ENCODE data around the gene PID1.
"Not testable (repeated sequence)": the region's sequence is repeated elsewhere in the genome, so short reads cannot be mapped to it uniquely, and the experiment has no call there.

The PID1 gene

DNA sequence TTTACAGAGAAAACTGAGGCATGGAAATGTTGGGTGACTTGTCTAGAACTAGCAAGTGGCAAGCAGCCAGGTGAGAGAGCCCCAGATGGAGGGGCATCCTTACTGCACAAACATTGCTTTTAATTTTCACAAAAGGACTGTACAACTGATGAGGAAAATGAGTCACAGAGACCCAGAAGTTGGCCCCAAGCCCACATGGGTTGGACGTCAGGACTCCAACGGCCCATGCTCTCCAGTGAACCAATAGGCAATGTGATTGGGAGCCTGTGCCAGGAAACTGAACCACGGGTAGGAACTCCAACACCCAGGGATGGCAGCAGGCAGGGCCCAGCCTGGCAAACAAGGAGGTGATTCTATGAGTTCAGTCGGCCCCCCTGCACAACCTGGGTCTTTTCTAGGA lies 50.8 kb downstream of the PID1 start:
- no peak for DNase-seq (ENCODE audit: extremely low read depth in 1 of 2, low read depth in 1 of 2)

DNA sequence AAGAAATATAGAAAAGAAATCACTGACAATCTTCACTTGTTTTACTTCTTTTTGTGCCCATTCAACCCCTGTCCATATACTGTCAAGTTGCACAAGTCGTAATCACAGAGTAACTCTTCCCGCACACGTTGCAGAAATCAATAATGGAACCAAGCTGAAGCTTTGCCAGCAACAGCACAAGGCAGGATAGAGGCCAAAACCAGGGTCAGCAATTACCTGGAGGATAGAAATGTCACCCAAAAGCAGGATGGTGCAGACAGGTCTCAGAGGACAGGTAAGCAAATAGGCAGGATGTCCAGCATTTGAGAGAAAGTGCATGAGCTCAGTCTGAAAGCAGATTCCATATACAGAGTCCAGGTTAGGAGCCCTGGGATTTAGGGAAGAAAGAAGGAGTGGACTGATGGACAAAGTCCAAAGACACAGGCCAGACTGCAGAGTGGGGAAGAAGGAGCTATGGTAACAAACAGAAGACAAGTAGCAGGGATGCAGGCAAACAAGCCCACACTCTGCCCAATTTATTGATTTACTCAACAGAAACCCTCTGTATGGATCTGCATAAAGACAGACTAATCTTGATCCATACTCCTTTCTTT lies 52.7 kb downstream of the PID1 start:
- no peak for DNase-seq (ENCODE audit: extremely low read depth in 1 of 2, low read depth in 1 of 2)

DNA sequence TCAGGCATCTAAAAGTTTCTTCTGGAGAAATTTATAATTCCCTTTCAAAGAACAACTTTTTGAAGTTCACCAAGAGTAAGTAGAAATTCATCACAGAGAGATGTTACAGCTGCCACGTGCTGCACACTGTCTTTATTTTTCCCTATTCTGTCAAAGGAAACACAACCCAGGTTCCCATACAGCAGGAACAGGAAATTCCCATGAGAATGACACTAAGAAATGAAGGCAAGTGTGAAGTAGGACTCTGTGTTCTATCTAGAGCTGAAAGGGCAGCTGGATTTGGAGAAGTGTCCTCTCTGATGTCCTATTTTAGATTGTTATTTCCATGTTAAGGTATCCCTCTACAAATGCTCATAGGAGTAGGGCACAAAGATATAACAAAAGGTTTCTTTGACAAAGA lies 58.8 kb downstream of the PID1 start:
- no peak for DNase-seq (ENCODE audit: extremely low read depth in 1 of 2, low read depth in 1 of 2)

DNA sequence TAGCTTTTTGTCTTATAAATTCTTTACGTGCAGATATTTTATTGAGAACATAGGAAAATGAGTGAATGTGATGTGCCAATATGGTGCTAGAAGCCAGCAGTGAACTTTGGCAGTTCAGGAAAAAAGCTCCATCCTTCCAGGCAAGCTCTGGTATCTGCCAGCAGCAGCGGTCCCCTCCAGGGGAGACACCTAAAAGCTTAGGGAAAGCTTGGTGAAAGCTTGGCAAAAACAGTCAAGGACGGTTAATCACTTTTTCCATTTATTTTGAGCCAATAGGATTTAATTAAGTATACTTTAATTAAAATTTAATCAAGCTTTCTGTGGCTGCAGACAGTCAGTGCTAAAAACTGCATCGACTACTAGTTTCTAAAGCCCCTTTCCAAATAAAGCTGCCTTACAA lies 60.4 kb downstream of the PID1 start:
- no peak for DNase-seq (ENCODE audit: extremely low read depth in 1 of 2, low read depth in 1 of 2)

DNA sequence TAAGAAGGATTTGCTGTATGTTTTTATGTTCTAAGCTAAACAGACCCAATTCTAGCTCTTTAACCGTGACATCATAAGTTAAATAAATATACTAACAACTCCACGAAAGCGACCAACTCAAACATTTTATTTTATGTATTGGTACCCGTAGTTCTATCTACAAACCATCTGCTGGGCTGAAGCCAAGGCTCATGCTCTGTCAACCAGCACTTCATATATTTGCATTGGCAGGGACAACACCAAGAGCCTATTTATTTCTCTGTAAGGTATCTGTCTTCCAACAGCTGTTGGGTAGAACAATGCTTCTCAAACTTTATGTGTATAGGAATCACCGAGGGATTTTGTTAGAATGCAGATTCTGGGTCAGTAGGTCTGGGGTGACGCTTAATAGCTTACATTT lies 64.5 kb downstream of the PID1 start:
- no peak for DNase-seq (ENCODE audit: extremely low read depth in 1 of 2, low read depth in 1 of 2)

DNA sequence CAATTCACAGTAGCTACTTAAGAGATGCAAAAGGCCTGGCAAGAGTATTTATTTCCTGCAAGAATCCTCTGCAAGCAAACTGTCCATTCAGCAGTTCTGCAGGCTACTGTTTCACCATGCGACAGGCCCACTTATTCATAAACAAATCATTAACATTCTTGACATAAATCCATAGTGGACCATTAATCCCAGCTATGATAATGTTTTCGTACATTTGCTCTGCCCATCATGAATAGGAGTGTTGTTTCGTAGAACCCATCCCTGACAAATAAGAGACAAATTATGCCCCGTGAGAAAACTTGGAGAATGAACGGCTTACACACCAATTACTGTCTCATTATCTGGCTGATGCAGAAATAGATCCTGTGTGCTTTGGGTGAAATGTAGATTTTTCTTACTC lies 65.4 kb downstream of the PID1 start:
- no peak for DNase-seq (ENCODE audit: extremely low read depth in 1 of 2, low read depth in 1 of 2)

DNA sequence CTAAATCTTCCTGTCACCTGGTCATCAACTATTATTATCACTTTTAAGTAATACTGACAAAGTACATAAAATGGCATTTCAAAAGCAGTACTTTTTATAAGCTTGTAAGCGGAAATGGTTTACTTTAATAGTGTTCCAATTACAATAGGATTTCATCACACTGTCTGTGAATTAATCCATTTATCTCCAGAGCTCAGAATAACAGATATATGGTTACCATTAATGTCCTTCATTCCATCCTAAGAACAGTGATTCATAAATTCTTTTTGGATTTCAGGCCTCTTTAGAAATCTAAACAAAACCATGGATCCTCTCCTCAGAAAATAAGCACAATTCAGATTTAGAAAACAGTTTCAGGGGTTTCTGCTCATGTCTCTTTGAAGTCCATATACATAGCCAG lies 68.4 kb downstream of the PID1 start:
- no peak for DNase-seq (ENCODE audit: extremely low read depth in 1 of 2, low read depth in 1 of 2)

DNA sequence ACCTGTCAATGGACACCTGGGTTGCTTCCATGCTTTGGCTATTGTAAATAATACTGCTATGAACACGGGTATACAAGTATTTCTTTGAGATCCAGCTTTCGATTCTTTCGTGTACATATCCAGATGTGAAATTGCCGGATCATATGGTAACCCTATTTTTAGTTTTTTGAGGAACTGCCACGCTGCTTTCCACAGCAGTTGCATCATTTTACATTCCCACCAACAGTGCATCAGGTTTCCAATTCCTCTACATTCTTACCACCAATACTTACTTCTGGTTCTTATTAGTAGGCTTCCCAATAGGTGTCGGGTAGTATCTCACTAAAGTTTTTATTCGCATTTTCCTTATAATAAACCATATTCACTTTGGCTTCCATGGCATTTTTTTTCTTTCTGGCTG lies 69.6 kb downstream of the PID1 start:
- no peak for DNase-seq (ENCODE audit: extremely low read depth in 1 of 2, low read depth in 1 of 2)

DNA sequence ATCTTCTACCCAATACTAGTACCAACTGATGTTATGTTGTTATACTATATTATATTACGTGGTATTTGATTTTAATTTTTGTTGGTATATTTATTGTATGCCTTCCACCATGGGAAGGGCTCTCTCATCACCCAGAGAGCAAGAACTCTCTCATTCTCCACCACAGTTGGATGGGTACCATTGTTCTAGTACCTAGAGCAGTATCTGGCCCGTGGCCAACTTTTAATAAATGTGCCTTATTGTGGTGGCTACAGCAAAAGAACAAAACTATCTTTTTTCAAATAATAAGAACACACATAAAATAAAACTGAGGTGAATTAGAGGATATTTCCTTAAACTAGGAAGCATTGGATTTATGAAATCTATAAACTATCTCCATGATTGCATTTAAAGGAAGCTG lies 71.8 kb downstream of the PID1 start:
- DNase-seq (ENCODE audit: extremely low read depth in 1 of 2, low read depth in 1 of 2) = no peak

DNA sequence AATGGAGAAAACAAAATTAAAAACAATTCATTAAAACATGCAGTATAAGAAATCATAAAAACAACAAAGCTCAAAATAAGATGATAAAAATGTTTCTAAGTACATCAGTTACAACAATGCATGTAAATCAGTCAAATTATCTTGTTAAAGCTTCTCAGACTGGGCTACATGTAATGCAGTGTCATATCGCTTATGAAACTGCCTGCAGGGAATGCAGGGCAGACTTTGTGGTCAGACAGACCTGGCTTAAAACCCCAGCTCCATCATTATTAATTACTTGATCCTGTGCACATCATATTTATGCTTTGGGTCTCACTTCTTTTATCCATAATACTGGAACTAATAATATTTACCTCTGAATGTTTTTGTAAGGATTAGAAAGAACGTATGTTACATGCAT lies 74.6 kb downstream of the PID1 start:
- no peak for DNase-seq (ENCODE audit: extremely low read depth in 1 of 2, low read depth in 1 of 2)

DNA sequence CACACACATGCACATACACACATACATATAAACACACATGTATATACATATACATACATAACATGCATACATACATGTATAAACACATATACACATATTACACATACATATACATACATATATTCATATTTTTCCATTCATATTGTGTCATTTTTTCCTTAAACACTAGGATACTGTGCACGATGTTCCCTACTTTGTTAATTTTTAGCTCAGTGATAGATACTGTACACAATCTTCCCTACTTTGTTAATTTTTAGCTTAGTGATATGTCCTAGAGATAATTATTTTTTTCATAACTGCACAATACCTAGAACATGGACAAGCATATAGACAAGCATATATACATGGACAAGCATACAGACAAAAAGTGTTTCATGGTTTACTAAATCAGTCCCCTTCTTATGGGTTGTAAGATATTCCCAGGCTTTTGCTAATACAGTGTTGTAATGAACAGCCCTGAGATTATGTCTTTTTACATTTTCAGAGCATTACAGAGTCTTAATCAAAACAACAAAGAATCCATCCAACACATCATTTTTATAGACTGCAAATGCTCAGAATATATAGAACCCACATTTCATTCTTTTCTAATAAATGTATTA lies 75.6 kb downstream of the PID1 start:
- no peak for DNase-seq (ENCODE audit: extremely low read depth in 1 of 2, low read depth in 1 of 2)

DNA sequence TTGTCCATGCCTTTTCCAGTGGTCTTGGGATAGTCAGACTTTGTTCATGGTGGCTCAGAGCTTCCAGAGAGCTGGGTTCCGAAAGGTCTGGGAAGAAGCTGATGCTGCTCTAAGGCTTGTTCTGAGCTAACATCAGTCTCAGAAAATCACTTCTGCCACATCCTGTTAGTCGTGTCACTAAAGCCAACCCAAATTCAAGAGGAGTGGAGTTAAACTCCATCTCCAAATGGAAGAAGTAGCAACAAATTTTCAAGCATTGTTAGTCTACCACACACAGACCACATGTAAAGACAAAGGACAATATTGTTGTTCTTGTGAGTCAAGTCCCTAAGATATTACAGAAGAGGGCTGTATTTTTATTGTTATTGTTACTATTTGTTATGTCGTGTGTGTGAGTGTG lies 77.8 kb downstream of the PID1 start:
- no peak for DNase-seq (ENCODE audit: extremely low read depth in 1 of 2, low read depth in 1 of 2)

DNA sequence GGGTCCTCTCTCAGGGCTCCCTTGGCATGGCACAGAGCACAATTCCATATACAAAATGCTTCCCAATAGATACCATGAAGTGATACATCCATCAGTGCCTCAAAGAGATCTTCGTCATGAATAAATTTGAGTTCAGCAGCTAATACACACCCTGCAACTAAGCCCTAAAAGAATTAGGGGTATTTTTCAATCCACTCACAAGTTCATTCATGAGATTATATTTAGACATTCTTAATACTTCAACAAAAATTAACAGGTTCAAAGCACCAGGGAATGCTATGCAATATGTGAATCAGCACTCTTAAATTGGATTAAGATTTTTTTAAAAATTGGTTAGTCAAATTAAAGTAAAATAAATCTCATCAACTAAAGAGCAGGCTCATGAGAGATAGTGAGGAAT lies 79.7 kb downstream of the PID1 start:
- DNase-seq (ENCODE audit: extremely low read depth in 1 of 2, low read depth in 1 of 2) = no peak

DNA sequence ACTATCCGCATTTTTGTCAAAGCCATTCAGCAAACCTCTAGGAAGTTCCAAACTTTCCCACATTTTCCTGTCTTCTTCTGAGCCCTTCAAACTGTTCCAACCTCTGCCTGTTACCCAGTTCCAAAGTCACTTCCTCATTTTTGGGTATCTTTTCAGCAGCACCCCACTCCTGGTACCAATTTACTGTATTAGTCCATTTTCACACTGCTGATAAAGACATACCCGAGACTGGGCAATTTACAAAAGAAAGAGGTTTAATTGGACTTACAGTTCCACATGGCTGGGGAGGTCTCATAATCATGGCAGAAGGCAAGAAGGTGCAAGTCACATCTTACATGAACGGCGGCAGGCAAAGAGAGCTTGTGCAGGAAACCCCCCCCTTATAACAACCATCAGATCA lies 84.0 kb downstream of the PID1 start:
- not testable (repeated sequence) for DNase-seq (ENCODE audit: extremely low read depth in 1 of 2, low read depth in 1 of 2)

DNA sequence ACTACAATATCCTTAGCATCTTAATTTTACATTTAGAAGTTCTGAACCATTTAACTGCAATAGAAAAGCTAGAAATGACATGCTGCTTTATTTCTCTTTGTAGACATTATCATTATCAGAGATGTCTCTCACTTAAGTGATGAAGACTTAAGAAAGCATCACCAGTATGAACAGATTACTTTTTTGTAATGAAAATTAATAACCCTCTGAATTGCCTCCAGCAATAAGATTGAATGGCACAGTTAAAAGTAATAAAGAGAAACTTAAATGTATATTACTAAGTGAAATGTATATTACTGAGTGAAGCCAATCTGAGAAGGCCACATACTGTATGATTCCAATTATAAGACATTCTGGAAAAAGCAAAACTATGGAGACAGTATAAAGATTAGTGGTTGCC lies 89.4 kb downstream of the PID1 start:
- DNase-seq (ENCODE audit: extremely low read depth in 1 of 2, low read depth in 1 of 2) = no peak

DNA sequence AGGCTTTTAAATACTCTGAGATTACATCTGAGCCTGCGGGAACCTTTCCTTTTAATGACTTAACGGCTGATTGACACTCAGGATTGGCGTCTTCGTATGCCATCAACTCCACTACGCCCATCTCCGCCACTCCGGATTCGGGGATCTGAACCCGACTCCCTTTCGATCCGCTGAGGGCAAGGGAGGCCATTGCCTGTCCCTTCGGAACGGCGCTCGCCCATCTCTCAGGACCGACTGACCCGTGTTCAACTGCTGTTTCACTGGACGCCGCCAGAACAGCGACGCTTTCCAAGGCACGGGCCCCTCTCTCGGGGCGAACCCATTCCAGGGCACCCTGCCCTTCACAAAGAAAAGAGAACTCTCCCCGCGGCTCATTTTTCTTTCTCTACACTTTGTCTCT lies 90.4 kb downstream of the PID1 start:
- DNase-seq (ENCODE audit: extremely low read depth in 1 of 2, low read depth in 1 of 2) = no peak

DNA sequence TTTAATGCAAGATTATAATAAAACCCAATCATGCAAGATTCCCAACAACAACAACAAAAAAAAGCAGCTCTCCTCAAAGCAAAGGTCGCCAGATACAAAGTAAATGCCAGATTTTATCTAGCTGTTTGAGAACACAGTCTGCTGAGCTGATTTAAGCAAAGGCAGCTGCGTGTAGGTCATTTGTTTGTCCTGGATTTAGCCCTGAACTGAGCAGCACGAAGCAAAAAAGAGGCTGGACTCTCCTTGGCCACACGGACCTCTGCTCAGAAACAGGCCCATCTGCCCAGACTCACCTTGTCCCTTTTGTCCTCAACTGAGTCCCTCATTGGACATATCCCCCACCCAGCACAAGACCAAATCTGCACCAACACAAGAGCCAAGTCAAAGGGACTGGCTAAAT lies 91.5 kb downstream of the PID1 start:
- no peak for DNase-seq (ENCODE audit: extremely low read depth in 1 of 2, low read depth in 1 of 2)

DNA sequence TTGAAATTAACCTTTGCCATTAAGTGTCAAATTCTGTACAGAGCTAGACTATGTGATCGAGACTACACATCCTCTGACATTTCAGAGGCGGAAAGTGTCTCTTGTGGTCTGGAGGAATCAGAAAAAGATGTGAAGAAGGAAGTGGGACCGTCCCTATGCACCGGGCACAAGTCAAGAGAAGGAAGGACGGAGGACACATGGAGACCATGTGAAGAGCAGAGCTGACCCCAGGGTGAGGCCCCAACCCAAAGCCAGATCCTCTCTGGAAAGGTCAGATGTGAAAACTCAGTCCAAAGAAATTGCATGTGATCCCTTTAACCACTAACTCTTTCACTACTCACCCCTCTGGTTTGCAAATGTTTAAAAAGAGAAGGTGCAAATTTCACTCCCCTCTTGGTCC lies 92.4 kb downstream of the PID1 start:
- DNase-seq (ENCODE audit: extremely low read depth in 1 of 2, low read depth in 1 of 2) = no peak

DNA sequence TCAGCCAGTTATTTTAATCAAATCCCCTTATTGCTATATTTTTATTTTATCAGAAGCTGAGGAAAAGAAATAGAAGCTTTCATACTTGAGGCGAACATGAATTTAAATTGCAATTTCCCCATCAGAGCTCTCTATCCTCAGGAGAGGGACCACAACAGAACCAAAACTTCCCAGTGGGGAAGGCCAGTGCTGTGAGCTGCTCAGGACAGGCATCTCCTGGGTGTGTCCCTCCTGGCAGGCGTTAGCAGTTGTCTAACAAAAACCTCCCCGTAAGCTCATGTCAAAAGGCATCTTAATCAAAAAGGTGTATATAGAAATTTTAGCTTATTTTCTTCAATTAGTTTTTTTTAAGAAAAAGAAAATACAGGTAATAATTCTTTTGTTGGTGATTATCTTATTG lies 93.0 kb downstream of the PID1 start:
- DNase-seq (ENCODE audit: extremely low read depth in 1 of 2, low read depth in 1 of 2) = no peak

DNA sequence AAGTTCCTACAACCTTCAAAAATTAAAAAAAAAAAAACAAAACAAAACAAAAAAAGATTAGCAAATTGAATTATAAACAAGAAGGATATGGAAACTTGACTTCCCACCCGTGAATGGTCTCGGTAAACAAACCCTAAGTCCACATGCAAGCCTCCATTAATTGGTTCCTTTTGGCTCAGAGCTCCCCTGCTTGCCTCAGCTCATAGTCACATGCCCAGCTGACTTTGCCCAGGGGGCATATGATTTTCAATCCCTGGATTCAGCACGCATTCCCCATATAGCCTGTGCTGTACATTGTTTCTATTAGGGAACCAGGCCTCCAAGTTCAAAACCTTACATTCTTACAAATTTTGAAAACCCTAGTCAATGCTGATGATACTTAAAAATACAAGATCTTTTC lies 95.0 kb downstream of the PID1 start:
- DNase-seq (ENCODE audit: extremely low read depth in 1 of 2, low read depth in 1 of 2) = no peak

DNA sequence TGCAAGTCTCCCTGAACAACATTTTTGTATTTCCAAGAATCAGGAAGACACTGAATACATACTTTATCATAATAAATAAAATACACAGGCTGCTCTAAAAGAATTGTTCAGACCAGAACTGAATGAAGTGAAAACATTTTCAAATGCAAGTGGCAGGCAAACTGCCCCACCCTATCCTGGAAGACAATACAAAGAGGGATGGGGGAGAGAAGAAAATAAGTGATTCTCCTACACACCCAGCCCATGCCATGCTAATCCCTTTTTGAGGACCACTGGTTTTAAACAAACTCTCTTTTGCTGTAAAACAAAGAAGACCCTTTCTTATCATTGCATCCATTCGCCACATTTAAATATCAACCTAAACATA lies 95.6 kb downstream of the PID1 start:
- DNase-seq (ENCODE audit: extremely low read depth in 1 of 2, low read depth in 1 of 2) = no peak

DNA sequence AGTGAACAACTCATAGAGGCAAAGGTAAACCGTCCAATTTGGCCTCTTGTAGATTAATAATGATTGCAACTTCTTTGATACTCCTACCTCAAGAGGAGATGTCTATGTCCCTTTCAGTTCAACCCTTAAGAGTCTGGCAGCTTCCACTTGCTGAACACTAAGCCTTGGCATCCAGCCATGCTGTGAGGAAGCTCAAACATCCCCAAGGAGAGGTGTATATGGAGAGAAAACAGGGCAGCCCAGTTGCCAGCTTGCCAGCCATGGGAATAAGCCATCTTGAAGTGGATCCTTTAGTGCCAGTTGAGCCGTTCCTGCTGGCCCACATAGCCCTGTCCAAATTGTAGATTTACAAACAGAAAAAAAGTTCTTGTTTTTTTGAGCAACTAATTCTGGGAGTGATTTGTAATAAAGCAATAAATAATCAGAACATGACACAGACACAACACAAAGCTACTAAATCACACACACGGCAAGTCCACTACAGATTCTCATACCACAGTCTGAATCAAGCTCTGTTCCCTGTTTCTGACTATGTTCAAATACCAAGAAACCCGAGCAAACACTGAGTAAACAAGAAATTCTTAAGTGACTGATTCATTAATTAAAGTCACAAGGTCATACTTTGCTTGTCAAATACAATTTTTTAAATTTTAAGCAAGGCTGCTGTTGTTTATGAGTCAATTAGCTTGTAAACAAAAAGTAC lies 96.1 kb downstream of the PID1 start:
- no peak for DNase-seq (ENCODE audit: extremely low read depth in 1 of 2, low read depth in 1 of 2)

DNA sequence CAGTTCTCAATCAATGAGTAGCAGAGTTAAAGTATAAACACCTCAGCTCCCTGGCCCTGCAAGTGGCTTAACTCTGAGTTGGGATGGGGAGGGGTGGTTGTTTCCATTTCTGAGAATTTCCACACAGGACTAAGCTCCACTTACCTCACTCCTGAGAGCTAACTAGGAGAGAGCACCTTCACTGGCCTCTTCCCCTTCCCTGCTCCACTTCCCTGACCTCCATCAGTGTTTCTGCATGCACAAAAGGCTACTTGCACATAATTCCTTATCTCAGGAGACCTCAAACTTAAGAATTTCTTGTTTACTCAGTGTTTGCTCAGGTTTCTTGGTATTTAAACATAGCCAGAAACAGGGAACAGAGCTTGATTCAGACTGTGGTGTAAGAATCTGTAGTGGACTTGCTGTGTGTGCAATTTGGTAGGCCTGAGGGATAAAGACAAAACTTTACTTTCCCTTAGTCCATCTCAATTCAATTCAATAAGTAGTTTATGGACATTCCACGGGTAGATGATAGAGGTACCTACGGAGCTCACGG lies 97.2 kb downstream of the PID1 start:
- no peak for DNase-seq (ENCODE audit: extremely low read depth in 1 of 2, low read depth in 1 of 2)
